NCI-H1417 (cell line): ENCODE data around the gene IRF3.

Source experiments
- DNase-seq, 3 experiments: peaks; one replicate each; lab custom pipeline; 2025; lab: John Stamatoyannopoulos, UW

Gene IRF3

DNA sequence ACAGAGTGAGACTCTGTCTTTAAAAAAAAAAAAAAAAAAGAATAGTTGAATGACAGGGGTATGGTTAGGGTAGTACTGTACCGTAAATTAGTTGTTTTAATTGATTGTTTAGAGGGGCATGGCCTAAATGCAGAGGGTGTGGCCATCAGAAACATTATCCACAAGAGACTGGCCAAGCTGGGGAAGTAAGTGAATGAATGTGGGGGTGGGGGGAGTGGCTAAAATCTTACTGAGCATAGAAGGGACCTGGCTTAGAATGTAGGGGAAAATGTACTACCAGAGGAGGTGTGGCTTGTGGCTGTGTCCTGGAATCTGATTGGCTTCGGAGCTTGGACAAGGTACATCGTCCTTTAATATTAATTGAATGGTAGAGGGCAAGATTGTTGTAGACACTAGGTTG lies 3.9 kb upstream of the IRF3 start:
- no peak for DNase-seq

DNA sequence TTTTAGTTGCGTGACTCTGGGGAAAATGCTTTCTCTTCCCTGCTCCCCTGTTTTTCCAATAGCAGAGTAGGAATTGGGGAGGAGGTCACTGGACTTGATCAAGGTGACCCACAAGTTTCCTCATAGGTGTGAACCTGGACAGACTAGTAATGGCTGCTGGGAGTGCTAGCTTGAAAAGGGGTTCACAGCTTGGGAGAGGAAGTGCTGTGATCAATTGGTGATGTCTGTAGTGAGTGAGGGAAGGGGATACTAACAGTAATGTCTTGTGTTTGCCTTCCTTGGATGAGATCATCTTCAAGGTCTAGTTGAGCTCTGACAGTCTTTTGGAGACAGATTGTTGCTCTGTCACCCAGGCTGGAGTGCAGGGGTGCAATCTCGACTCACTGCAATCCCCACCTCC lies 1.8 kb upstream of the IRF3 start:
- no peak for DNase-seq

DNA sequence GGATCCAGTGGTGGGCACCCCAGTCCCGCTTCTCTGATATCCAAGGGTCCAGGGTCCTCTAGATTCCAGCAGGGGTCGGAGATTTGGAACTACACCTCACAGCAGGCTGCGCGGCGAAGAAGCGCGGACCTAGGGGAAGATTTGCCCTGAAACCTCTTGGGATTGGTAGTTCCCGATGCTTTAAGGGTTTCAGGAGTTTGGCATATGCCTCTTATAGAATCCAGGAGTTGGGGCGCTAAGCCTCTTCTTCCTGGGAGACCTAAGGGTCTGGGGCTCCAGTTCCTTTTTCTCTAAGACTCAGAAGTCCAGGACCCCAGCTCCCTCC lies 425 bp upstream of the IRF3 start:
- DNase-seq, result no peak

DNA sequence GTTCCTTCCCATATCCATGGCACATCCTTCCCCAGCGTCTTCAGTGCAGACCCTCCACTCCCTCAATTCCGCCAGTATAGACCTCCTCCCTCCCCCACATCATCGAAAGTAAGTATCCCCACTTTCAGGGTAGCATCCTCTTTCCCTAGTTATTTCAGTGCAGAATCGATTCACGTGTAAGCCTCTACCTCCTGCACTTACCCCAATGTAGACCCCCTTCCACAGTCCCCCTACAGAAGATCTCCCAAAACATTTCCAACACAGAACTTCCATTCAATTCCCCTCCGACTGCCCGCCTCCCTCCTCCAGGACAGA lies 664 bp downstream of the IRF3 start:
- DNase-seq, result no peak

DNA sequence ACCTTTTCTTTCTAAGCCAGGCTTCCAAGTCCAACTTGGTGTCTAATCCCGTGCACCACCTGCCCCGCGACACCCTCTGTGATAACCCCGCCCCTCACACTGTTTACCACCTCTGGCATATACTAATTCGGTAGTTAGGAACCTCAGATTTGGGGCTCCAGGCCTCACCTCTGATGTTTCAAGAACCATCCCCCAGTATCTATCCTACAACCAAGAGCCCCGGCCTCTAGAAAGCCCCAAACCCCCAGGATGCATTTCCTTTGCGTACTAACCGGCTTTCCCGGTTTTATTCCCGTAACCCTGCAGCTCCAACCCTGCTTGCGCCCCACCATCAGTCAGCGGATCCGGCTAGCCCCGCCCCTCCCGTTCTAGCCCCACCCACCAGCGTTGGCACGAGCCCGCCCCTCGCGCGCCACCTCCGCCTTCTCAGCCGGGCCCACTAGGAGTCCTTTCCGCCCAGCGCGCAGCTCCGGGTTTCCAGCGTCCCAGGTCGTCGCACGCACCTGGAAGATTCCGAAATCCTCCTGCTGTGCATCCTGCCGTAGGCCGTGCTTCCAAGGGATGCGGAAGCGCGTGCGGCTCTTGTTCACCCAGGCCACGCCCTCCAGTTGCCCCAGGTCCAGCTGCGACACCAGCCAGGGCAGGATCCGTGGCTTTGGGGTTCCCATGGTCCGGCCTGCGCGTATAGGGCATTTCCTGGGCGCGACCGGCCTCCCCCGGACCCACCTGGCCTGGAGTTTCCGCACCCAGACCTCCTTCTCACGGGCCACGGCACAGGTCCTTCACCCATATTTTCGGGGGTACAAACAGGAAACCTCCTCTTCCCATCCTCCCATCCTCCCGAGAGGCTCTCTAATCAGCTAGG lies 1.3 kb downstream of the IRF3 start:
- DNase-seq, result peak; percentile 86 to 90 (median 89)

DNA sequence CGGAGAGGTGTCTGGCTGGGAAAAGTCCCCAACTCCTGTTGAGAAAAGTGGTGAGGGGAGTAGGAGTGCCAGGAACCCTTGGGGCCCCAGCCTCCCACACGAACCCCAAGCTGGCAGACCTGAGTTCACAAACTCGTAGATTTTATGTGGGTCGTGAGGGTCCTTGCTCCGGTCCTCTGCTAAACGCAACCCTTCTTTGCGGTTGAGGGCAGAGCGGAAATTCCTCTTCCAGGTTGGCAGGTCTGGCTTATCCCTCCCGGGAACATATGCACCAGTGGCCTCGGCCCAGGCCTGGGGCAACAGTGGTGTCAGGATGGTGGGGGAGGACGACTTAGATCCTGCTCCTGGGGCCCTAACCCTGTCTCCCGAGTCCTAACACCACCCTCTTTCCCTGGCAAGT lies 2.4 kb downstream of the IRF3 start:
- no peak for DNase-seq

DNA sequence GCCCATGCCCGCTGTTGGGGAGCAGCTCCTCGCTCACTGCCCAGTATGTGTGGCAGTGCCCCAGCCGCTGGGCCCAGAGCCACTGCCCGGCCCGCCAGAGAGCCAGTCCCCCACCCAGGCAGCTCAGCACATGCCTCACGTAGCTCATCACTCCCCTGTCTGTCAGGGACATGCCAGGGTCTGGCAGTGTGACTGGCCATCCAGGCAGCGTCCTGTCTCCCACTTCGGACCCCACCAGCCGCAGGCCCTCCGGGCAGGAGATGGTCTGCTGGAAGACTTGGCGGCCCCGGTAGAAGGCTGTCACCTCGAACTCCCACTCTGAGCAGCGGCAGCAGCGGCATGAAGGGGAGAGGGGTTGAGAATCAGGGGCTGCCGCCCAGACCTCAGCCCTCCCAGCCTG lies 3.6 kb downstream of the IRF3 start:
- no peak for DNase-seq

DNA sequence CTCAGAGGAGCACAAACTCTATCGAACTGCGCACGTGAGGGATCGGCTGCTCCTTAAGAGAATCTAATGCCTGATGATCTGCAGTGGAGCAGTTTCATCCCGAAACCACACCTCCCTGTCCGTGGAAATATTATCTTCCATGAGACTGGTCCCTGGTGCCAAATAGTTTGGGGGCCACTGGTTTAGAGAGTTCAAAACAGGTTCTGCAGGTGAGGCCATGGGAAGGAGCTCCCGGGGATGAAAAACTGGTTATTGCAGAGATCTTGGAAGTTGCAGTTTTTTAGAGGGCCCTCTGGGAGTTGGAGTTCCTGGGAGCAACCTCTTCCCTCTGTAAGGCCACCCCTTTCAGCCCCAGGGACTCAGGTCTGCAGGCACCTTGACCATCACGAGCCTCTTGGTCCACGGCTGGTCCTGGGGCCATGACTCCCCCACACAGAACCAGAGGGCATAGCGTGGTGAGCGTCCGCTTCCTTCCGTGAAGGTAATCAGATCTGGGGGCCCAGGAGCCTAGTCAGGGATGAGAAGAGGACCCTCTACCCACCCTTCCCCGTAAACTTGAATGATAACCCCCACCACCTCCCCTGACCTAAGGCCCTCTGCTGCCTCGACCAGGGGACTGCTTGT lies 5.2 kb downstream of the IRF3 start:
- DNase-seq, result no peak

DNA sequence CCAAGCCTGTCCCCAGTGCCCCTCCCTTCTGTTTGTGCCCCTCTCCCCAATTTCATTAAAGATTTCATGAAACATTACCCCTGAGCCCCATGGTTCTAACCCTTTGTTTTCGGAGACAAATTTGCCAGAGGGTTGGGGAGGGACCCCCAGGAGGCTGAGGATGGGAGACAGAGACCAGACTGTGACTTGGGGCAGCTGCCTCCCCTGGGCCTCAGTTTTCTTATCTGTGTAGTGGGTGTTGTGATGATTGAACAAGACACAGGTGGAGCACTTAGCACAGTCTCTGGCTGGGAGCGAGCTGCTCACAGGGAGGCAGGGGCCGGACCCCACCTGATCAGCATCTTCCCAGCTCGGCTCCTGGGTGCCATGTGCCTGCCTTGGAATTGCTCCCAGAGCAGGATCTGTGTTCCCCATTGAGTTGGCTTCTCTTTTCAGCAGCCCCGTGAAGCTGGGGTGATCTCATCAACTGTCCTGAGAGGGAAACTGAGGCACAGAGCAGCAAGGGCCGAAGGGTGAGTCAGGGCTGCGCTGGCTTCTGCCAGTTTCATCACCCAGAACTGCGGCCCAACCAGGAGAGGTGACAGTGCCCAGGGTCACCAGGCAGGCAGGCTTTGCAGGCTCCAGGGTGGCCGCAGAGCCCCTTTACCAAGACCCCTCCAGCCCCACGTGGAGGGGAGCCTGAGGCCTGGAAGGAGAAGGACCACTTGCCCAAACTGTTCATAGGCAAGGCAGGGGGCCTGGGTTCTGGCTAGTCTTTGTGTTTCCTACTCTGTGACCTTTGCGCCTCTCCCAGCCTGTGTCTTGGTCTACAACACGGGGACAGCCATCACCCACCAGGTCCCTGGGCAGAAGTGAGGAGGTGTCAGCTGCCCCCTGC lies 6.9 kb downstream of the IRF3 start:
- DNase-seq, result no peak

DNA sequence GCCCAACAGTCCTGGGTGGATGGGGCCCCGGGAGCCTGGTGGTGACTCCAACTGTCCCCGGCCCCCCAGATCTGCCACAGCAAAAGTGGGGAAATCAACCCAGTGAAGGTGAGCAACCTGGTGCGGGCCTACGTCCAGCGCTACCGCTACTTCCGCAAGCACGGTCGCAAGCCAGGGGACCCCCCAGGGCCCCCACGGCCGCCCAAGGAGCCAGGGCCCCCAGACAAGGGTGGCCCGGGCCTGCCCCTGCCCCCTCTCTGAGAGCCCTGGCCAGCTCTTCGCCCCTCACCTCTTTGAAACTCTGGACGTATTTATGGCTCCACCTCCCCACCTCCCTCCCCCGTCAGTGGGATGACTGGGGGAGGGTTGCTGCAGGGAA lies 7.5 kb downstream of the IRF3 start:
- DNase-seq, result no peak

DNA sequence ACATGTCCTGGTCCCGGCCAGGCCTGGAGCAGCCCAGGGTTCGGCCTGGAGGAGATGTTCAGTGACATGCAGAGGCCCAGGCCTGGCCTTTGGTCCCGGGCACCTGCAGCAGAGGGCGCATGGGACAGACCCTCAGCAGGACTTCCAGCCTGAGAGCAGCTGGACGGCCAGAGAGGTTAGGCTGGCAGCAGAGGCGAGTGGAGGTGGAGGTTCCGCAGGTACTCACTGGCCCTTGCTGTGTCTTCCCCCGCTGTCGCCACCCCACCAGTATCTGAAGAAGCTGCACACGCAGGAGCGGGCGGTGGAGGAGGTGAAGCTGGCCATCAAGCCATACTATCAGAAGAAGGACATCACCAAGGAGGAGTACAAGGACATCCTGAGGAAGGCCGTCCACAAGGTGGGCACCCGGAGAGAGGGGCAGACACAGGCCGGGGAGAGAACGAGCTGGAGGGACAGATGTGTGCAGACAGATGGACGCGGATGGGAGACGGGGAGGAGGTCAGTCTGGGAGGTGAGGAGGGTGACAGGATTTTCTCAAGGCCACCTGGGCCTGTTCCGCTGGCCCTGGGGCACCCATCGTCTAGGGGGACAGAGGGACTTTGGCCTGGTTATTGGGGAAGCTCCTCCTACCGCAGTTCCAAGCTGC lies 8.0 kb downstream of the IRF3 start:
- no peak for DNase-seq

DNA sequence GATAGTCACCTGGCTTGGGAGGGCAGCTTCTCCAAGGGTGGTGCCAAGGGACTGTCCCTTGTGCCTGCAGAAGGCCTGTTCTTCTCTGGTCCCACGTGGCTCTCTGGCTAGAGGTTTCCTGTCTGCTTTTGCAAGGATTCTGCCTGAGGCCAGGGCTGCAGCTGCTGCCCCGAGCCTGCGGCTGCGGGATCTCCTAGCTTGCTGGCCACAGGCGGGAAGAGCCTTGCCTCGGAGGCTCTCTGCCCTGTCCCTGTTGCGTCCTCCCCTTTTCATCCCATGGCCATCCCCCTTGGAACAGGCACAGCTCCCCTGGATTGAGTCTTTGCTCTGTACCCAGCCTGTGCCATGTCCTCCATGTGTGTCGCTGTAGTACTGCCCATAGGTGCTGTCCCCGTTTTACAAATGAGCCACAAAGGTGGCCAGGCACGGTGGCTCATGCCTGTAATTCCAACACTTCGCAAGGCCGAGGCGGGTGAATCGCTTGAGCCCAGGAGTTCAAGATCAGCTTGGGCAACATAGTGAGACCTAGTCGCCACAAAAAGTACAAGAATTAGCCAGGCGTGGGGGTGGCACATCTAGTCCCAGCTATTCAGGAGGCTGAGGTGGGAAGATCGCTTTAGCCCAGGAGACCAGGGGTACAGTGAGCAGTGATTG lies 9.1 kb downstream of the IRF3 start:
- no peak for DNase-seq

DNA sequence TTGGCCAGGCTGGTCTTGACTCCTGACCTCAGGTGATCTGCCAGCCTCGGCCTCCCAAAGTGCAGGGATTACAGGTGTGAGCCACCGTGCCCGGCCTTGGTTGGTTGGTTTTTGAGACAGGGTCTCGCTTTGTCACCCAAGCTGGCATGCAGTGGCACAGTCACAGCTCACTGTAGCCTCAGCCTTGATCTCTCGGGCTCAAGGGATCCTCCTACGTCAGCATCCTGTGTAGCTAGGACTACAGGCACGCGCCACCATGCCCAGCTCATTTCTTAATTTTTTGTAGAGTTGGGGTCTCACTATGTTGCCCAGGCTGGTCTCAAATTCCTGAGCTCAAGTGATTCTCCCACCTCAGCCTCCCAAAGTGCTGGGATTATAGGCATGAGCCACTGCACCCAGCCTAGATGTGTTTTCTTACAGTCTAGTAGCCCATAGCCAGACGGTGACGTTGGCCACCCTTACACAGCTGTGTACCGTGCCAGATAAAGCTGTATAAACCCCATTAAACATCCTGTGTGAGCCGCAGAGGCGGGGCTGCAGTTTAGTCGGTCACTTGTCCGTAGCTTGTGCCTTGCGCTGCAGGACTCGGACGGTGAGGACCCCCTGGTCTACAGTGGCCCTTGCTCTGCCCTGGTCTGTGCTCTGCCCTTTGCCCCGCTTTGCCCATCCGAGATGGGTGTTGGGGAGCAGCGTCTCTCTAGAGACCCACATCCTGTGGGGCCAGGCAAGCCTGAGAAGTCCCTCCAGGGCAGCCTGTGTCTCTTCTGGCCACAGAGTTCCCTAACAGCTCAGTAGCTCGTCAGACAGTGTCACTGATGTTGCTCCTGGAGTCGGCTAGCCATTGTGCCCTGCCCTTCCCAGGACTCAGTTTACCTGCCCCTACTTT lies 9.8 kb downstream of the IRF3 start:
- no peak for DNase-seq

DNA sequence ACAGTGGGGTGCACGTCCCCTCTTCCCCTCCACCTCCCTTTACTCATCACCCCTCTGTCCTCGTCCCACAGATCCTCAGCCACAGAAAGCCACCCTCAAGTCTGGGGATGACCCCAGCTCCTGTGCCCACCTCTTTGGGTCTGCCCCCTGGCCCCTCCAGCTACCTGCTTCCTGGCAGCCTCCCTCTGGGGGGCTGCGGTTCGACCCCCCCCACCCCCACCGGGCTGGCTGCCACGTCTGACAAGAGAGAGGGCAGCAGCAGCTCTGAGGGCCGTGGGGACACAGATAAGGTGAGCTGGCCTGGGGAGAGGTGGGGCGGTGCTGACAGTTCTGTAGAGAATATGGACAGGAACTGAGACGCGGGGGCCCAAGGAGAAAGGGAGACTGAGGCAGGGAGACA lies 11.1 kb downstream of the IRF3 start:
- DNase-seq, result no peak

DNA sequence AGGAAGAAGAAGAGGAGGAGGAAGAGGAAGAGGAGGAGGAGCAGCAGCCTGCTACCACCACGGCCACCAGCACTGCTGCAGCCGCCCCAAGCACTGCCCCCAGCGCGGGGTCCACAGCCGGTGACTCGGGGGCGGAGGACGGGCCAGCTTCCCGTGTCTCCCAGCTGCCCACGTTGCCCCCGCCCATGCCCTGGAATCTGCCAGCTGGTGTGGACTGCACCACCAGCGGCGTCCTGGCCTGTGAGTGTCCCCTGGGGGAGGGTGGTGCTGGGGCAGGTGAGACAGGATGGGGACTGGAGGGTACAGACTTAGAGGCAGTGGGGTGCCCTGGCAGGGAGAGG lies 12.2 kb downstream of the IRF3 start:
- DNase-seq, result no peak

DNA sequence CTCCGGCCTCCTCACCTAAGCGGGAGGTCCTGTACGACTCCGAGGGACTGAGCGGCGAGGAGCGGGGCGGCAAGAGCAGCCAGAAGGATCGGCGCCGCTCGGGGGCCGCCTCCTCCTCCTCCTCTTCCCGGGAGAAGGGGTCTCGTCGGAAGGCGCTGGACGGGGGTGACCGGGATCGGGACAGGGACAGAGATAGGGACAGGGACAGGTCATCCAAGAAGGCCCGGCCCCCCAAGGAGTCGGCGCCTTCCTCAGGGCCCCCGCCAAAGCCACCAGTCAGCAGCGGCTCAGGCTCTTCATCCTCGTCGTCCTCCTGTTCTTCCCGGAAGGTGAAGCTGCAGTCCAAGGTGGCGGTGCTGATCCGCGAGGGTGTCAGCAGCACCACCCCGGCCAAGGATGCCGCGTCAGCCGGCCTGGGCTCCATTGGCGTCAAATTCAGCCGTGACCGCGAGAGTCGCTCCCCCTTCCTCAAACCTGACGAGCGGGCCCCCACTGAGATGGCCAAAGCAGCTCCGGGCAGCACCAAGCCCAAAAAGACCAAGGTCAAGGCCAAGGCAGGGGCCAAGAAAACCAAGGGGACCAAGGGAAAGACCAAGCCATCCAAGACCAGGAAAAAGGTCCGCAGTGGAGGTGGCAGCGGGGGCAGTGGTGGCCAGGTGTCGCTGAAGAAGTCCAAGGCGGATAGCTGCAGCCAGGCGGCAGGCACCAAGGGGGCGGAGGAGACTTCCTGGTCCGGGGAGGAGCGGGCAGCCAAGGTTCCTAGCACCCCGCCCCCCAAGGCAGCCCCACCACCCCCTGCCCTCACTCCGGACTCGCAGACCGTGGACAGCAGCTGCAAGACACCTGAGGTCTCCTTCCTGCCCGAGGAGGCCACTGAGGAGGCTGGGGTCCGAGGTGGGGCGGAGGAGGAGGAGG lies 12.8 kb downstream of the IRF3 start:
- no peak for DNase-seq

DNA sequence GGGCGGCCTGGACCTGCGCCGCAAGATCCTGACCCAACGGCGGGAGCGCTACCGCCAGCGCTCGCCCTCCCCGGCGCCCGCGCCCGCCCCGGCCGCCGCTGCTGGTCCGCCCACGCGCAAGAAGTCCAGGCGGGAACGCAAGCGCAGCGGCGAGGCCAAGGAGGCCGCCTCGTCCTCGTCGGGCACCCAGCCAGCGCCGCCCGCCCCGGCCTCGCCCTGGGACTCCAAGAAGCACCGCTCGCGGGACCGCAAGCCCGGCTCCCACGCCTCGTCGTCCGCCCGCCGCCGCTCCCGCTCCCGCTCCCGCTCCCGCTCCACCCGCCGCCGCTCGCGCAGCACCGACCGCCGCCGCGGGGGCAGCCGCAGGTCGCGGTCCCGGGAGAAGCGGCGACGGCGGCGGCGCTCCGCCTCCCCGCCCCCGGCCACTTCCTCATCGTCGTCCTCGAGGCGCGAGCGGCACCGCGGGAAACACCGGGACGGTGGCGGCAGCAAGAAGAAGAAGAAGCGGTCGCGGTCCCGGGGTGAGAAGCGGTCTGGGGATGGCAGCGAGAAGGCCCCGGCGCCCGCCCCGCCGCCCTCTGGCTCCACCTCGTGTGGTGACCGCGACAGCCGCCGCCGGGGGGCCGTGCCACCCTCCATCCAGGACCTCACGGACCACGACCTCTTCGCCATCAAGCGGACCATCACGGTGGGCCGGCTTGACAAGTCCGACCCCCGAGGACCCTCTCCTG lies 13.7 kb downstream of the IRF3 start:
- DNase-seq, result no peak

DNA sequence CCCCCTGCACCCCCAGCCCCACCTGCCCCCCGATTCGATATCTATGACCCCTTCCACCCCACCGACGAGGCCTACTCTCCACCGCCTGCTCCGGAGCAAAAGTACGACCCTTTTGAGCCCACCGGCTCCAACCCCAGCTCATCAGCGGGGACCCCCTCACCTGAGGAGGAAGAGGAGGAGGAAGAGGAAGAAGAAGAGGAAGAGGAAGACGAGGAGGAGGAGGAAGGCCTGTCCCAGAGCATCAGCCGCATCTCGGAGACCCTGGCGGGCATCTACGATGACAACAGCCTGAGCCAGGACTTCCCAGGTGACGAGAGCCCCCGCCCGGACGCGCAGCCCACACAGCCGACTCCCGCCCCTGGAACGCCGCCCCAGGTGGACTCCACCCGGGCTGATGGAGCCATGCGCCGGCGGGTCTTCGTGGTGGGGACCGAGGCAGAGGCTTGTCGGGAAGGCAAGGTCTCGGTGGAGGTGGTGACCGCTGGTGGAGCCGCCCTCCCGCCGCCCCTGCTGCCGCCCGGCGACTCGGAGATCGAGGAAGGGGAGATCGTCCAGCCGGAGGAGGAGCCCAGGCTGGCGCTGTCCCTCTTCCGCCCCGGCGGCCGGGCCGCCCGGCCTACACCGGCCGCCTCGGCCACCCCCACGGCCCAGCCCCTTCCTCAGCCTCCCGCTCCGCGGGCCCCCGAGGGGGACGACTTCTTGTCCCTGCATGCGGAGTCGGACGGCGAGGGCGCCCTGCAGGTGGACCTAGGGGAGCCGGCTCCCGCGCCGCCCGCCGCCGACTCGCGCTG lies 14.4 kb downstream of the IRF3 start:
- DNase-seq, result no peak

DNA sequence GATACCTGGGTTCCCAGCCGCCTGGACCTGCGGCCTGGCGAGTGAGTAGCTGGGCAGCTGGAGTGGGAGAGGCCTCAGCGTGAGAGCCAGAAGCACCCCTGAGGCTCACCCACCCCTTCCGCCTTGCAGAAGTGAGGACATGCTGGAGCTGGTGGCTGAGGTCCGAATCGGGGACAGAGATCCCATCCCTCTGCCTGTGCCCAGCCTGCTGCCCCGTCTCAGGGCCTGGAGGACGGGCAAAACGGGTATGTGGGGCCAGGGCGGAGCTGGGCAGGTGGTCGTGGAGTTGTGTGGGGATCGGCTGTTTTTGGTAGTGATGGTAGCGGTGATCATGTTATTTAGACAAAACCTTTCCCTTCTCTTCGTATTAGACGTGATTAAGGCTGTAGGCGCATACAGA lies 19.1 kb downstream of the IRF3 start:
- no peak for DNase-seq
